RPMI7951 (cell line): Measurements from ENCODE around the gene SLC26A4. TPM values are rescaled to one million over a fixed set of nuclear protein-coding genes. Genes with fewer than 3 reads are reported as not detected.

Experiments used
- DNase-seq: peaks from one replicate; pipeline ENCODE4 v3.0.0-alpha.2; 2012; ENCODE audit warnings: low read depth
- total RNA-seq: library from RNA; depleted of rRNA; stranded (reverse); fragments of >200 nt; shearing (Covaris generic); gene quantifications from 2 replicates; pipeline ENCODE4 v1.2.3, GENCODE V29; 2014; rRNA removed

Gene SLC26A4
- total RNA-seq, 1 experiment from 2014 or later, result 1.4 TPM

GRCh38 chr7:107746006-107746405, 85.4 kb downstream of the SLC26A4 start:
- no peak for DNase-seq

GRCh38 chr7:107751113-107751512, 90.5 kb downstream of the SLC26A4 start:
- DNase-seq, result no peak

GRCh38 chr7:107754642-107755041, 94.0 kb downstream of the SLC26A4 start:
- no peak for DNase-seq

GRCh38 chr7:107758667-107759066, 98.0 kb downstream of the SLC26A4 start:
- DNase-seq, result no peak

GRCh38 chr7:107767391-107767790, 106.8 kb downstream of the SLC26A4 start:
- DNase-seq, result no peak

Other genes starting within 250 kb of the SLC26A4 start
- not detected in 2 replicates for gene GPR22, start 190.8 kb upstream of the SLC26A4 start, total RNA-seq
- gene COG5, start 96.9 kb upstream of the SLC26A4 start, total RNA-seq, result 20.5 and 21.5 TPM in 2 replicates
- 10.7 and 11.9 TPM in 2 replicates for gene DUS4L, start 96.9 kb upstream of the SLC26A4 start, total RNA-seq
- gene BCAP29, start 80.6 kb upstream of the SLC26A4 start, total RNA-seq, result 115 and 138 TPM in 2 replicates
- 43.4 and 44.9 TPM in 2 replicates for gene CBLL1, start 83.3 kb downstream of the SLC26A4 start, total RNA-seq
- gene SLC26A3, start 142.4 kb downstream of the SLC26A4 start, total RNA-seq, result not detected in 2 replicates
- 66.7 and 75.2 TPM in 2 replicates for gene DLD, start 230.4 kb downstream of the SLC26A4 start, total RNA-seq